GM20431 (cell line): ENCODE results near the gene PRKCE.

Source experiments
- in situ Hi-C: fragments of 300-500 bp; cut with MseI, MboI; formaldehyde crosslinking; loops from one replicate; pipeline ENCODE4 v1.15.0; 2020; ENCODE audit warnings: low sequenced_read_pairs; ENCODE audit not compliant: unreplicated experiment

The PRKCE gene

DNA sequence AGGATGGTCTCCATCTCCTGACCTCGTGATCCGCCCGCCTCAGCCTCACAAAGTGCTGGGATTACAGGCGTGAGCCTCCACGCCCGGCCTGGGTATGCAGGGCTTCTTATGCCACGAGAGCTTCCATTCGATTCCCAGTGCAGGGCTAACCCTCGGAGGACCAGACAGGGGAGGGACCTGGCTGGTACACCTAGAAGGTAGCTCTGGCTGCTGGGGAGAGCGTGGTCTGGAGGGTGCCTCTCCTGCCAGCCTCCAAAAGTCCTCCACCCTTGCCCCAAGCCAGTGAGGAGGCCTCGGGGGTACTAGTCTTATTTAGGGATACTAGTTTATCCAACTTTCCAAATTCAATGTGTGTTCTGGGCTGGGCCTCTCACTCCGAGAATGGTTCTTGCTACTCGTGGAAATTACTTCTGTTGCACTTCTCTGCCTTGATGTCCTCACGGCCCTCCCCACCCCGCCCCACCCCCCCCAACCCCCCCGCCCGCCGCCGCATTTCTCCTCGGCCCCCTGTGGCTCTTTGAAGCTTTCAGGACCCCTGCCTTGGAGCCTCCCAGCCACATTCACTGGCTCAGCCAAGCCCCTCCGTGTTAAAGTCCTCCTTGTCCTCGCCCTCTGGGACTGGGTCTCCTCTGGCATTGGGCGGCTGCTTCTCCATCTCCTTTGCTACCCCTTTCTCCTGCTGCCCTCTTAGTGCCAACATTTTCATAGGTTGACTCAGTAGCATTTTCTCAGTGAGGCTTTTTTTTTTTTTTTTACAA lies 502.7 kb downstream of the PRKCE start:
- in situ Hi-C loops = no loop called here

DNA sequence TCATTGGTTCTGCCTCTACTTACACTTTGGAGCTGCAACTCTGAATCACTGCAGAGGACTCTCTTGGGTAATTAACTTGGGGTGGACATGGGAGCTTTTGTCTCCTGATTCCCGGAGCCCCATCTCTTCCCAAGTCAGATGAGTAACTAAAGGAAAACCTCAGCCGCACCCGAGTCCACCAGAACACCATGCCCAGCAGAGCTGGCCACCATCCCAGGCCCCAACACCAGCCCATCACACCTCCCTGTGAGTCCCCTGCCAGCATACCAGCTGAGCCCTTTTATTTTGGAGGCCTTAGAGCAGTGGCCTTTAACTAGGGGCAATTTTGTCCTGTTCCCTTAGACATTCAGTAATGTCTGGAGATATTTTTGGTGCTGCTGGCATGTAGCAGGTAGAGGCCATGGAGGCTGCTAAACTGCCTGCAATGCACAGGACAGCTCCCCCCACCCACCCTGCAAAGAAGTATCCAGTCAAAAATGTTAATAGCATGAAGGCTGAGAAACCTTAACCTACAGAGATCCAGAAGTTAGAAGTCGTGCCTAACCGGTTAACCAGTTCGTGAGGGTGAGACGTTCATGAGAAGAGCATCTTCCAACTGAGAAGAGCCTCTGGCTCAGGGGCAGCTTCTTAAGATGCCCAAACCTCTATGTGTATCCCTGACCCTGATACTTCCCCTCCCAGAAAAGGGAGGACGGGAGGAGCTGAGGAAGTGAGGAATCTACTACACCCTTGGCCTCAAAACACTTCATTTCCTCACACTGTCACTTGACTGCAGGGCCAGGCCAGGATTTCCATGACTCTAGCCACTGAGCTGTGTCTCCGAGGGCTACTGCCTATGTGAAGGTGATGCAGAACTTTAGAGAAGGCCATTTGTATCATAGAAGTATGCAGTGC lies 505.8 kb downstream of the PRKCE start:
- in situ Hi-C loops = no loop called here

DNA sequence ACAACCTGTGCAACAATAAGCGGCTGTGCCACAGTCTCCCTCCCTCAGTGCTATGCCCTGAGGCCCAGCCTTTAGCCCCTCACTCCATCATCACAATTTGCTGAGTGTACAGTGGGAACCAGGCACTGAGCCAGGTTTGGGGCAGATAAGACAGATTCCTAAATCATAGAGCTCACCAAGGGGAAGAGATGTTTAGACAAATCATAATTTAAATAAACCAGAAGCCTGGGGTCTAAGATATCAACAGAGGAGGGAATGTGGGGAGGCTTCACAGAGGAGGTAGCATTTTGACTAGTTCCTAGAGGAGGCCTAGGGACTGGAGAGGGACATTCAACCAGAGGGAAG lies 506.5 kb downstream of the PRKCE start:
- in situ Hi-C loops = no loop called here

DNA sequence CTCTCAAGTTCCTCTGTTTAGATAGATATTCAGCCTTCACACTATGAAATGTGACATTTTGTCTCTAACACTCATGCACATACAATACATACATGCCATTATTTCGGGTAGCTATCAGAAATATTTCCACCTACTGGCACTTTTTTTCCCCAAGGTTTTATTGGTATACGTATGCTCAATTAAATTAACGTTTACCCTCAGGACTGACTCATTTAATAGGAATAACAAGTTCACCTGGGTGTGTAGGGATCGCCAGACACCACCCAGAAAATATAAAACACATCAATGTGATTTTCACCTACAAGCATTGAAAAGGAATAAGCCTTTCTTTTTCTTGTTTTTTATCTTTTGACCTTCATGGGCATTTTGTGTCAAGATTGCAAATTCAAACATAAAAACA lies 507.2 kb downstream of the PRKCE start:
- in situ Hi-C loops = no loop called here

DNA sequence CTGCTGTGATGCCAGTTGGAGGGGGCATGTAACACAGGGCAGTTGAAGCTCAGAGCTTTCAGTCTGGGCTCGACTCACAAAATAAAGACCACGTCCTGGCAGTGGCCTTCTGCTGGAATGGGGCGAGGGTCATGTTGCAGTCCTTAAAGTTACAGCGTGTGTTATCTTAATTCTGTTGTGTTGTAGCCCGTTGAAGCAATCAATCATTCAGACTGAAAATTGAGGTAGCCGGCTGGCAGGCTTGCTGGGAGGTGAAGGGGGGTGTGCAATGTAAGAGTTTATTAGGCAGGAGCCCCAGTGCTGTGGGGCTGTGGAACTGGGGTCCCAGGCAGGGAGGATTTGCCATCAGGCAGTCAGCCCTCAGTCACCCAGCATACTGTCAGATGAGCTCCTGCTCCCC lies 508.9 kb downstream of the PRKCE start:
- in situ Hi-C loops = no loop called here

DNA sequence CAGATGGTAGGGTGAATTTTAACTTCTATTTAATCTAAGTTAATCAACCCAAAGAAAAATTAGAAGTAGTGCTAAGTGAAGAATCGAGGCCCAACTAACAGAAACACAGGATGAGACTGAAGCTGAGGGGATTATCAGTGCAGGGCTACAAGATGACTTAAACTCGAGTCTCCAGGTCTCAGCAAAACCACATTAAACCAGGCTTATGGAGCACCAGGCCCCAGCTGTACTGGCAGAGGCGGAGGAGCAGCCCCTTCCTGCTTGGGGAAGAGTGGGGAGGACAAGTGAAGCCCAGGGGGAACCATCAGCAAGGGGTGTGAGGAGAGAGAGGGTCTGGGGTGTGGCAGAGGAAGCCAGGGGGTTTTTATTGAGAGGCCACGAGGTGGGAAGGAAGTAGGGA lies 509.8 kb downstream of the PRKCE start:
- in situ Hi-C loops = no loop called here

DNA sequence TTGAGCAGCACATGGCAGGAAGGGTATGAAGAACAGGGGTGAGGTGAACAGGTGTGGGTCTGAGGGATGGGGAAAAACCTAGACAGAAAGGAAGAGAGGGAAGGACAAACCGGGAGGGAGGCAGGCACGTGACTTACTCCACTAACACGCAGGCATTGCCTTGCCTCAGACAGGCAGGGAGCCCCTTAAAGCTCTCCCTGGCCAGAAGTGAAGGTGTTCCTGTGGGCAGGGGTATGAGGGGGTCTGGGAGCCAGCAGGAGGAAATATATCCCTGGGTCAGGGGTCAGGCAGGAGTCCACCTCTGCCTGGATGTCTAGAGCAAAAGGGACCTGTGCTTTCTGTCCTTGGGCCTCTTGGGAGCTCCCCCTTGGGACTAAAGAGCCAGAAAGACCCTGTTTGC lies 510.4 kb downstream of the PRKCE start:
- in situ Hi-C loops = no loop called here

DNA sequence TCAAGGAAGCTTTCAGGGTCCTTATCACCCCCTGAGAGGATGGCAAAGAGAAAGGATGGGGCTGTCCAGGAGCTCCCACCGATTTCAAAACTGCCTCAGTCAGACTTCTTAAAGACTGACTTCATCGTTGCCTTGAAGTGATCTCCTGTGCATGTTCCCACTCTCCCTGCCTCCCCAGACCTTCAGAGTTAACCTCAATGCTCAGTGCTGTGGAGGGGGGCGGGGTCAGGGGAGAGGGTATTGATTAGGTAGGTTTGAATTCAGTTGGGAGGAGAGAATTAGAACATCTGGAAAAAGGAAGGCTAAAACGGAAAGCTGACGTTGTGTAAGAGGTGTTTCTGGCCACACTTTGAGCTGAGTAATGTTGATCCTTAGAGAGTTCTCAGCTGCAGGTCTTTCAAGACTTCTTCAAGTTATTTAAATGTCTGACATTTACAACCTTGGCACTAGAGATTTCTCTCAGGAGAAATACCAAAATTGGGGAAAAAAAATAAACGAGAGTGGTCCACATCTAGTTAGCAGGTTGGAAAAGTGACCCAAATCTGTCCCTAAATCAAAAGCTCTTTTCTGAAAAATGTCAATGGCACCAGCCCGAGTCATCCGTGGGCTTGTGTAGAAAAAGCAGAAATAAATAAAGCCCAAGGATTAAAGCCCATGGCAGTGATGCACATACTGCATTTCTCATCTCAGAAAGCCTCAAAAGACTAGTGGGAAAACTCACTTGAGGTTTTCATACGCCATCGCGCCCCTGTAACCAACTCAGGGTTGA lies 511.0 kb downstream of the PRKCE start:
- in situ Hi-C loops = no loop called here

DNA sequence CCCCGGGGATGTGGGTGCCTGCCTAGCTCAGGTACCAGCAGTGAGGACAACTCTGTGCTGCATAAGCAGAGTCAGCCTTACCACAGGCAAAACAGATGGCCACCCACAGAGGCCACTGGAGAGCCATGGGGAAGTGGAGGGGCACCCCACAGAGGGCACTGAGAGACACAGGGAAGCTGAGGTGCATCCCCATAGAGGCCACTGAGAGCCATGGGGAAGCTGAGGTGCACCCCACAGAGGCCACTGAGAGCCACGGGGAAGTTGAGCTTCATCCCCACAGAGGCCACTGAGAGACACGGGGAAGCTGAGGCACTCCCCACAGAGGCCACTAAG lies 511.6 kb downstream of the PRKCE start:
- in situ Hi-C loops = no loop called here

DNA sequence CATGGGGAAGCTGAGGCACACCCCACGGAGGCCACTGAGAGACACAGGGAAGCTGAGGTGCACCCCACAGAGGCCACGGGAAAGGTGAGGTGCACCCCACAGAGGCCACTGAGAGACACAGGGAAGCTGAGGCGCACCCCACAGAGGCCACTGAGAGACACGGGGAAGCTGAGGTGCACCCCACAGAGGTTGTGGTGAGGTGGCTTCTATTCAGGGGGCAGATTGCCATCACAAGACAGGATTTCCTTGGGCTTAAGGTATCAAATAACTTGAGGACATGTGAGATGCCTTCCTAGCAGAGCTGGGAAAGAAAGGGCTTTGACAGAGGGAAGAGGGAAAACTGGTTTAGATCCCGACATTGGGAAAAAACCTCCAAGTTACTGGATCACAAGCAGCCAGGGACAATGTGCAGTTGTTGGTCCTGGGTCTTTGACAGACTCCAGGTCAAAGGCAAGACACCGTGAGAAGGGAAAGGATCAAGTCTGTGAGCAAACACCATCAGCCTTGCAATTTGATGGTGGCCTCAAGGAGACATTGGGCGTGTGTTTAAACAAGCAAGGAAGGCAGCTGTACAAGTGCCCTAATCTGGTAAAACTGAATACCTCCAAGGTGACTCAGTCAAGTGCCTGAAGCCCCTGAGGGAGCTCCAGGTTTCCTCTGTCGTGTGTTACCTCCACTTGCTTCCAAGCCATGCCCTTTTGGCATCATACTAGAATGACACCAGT lies 512.5 kb downstream of the PRKCE start:
- in situ Hi-C loops = no loop called here

DNA sequence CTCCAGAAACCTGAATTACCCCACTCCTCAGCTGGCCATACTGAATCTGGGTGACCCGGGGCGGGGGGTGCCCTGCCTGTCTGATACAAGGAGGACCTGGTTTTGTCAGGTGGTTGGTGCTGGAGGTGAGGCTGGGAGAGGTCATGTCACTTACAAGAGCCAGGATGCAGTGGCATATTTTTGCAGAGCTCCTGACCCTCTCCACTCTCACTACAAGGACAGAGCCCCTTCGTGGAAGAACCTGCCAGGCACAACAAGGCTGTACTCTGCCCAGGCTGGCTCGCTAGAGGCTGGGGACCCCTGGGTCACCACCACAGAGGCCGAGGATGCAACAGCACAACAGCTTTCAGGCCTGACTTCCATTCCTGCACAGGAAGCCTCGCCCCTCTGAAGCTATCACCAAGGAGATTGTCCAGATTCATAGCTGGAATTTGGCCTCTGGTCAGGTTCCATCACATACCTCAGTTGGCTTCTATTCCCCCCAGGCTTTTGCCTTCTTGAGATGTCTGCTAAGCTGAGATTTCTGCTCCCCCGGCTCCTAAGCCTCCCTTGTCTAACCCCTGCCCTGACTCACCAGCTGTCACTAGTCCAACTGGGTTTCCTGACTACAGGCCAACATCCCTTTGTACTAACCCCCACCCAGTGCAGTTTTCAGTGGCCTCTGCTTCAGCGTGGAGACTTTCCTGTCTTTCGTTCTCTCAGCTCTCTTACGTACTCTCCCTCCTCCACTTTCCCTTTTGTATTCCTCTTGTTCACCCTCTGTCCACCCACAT lies 513.2 kb downstream of the PRKCE start:
- in situ Hi-C loops = no loop called here

DNA sequence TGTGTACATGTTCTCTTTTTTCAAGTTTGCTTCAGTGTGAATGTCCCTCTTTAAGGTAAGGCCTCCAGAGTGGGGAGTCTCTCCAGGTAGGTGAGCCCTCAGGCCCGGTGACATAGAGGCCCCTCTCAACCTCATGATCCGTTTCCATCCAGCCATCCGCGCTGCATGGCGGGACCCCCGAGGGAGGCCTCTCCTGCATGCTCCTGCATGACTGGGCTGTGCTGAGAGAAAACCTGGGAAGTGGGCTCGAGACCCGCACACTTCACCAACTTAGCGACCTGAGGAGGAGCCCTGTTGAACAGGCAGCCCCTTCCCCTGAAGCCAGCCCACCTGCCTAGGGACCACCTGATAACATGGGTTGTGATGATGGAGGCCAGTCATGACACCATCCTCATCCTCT lies 514.4 kb downstream of the PRKCE start:
- in situ Hi-C loops = no loop called here

DNA sequence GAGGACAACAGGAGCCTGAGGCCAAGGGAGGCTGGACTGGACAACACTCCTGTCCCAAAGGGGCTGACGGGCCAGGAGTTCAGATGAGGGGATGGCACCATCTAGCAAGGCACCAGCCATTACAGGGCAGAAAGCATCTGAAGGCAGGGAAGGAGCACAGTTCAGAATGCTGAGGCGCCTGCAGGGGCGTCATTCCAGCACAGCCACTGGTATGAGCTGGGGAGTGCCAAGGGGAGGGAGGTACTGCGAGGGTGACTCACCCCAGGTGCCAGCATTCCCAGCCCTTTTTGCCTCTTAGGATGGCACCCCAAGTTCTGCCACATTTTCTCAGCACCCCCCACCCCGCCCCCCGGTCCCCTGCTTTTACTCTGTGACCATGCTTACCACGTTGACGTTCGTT lies 515.9 kb downstream of the PRKCE start:
- in situ Hi-C loops = no loop called here

DNA sequence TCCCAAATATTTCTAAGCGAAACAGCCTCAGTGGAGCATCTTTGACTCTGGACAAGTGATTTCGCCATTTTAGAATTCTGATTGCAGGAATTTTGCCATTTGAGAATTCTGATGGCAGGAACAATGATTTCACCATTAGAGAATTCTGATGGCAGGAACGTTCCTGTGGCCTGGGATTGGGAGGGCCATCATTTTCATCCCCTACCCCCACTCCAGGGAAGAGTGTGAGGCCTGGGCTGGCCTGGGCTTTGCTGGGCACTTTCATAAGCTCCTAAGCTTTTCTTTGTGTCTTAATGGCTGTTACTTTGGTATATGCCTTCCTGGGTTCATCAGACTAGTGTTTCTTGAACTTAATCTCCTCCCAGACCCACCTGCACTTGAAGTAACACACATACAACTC lies 516.4 kb downstream of the PRKCE start:
- in situ Hi-C loops = no loop called here

DNA sequence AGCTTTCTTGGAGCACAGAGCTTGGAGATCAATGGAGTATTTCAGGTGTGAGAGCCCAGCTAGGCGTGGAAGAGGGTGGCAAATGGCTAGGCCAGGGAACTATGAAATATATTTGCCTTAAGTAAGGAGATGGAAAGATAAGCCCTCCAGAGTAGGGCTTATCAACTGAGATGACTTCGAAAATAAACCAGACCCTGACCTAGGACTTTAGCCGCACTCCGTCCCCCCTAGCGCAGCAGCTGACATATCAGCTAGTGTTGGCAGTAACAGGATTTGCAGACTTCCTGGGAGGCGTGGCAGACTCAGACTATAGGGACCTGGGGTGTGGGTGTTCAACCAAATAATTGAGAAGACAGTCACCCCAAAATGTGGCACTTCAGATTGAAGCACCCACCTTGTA lies 518.0 kb downstream of the PRKCE start:
- in situ Hi-C loops = no loop called here

DNA sequence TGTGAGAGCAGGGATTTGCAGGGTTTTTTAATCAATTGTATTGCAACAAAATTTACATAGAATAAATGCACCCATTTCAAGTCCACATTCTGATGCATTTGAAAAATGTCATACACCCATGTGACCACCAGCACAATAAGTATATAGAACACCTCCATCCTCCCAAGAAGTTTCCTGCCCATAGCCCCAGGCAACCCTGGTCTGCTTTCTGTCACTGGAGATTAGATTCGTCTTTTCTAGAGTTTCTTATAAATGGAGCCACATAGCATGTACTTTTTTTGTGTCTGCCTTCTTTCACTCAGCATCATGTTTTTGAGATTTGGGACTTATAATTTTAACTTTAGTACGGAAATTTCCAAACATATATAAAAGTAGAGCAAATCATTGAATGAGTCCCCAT lies 518.6 kb downstream of the PRKCE start:
- in situ Hi-C loops = no loop called here

DNA sequence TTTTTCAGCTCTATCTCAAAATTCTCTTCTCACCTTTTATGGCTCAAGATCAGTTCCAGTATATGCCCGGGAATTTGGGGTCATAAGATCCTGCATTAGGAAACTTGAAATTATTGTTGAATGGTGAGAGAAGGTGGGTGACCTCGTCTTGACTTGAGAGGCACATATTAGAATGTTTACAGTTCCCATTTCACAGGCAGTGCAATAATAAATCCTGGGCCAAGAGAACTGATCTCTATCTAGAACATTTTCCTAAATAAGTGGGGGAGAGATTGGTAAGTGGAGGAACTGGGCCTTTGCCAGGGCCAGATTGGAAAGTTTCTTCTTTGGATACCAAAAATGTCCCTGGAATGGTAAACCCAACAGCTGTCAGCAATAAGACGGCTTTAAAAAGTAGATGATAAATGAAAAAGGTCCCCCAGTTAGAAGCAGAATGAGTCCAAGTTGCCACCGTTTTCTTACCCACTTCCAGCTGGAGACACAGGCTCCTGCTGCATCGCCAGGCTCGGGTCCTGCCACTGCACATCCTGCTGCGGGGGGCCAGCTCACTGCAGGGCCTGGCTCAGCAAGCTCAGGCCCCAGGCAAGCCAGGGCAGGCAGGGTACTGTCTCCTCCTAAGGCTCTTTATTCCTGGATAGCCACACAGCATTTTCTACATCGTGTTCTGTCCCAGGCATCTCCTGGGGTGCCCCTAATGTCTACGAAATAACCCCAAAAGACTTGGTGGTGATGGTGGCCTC lies 519.3 kb downstream of the PRKCE start:
- in situ Hi-C loops = no loop called here

DNA sequence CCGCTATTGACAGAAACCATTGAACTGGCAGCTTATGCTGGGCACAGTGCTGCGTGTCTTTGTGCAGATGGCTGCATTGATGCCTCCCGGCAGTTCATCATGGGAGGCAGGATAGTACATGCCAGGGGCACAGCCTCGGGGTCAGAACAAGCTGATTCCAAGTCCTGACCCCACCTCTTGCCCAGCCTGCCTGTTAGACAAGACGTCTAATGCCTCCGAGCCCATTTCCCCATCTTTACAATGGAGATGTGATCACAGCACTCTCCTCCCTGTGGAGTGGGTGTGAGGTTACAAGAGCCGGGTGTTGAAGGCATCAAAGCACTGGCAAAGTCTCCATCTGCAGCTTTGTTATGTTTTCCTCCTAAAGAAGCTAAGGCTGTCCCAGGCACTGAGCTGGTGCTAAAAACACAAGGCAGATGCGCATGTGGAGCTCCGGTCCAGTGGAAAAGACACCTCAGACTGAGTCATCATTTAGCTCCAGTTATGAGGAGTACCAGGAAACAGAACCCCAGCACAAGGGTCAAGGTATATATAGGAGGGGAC lies 520.0 kb downstream of the PRKCE start:
- in situ Hi-C loops = no loop called here
